ENCODE data around the gene STAG3. TPM values are rescaled to one million over a fixed set of nuclear protein-coding genes. Genes with fewer than 3 reads are reported as not detected.
"Not testable (repeated sequence)": the region's sequence is repeated elsewhere in the genome, so short reads cannot be mapped to it uniquely, and the experiment has no call there.

The STAG3 gene
- total RNA-seq, 1 experiment from 2014 or later = 1.3 TPM

GRCh38 chr7:100176096-100177044 lies 1.3 kb upstream of the STAG3 start:
- Histone ChIP-seq H3K27me3 (no peaks in the 10 kb centered on the region), H3K27ac (peak overlapping the region; percentile 45), H3K36me3 (peaks cover 8% of the 10 kb centered on the region), H3K4me1 (0 out of 2 replicates have a peak, but pooled peaks cover 3% of the 10 kb centered on the region), H3K4me3 (peak overlapping the region; percentile 83), H3K9me3 (replicated peaks) (no peaks in the 10 kb centered on the region)
- DNase-seq = peak in 1 of 2 experiments; percentile 24

- not testable (repeated sequence) for H3K4me1 ChIP-seq; H3K27ac ChIP-seq; H3K27me3 ChIP-seq; DNase-seq; H3K4me3 ChIP-seq; H3K36me3 ChIP-seq; H3K9me3 ChIP-seq (replicated peaks)
Measured at GRCh38 chr7:100180084-100180483, 2.4 kb downstream of the STAG3 start.

GRCh38 chr7:100182616-100183015 lies 4.9 kb downstream of the STAG3 start:
- not testable (repeated sequence) for H3K4me1 ChIP-seq; H3K36me3 ChIP-seq; H3K27me3 ChIP-seq; DNase-seq; H3K4me3 ChIP-seq; H3K27ac ChIP-seq; H3K9me3 ChIP-seq (replicated peaks)

GRCh38 chr7:100183090-100183489 lies 5.4 kb downstream of the STAG3 start:
- not testable (repeated sequence) for H3K4me3 ChIP-seq; H3K9me3 ChIP-seq (replicated peaks); H3K36me3 ChIP-seq; H3K27ac ChIP-seq; DNase-seq; H3K4me1 ChIP-seq; H3K27me3 ChIP-seq

- no peaks in the 10 kb centered on the region for H3K9me3 ChIP-seq (replicated peaks)
- DNase-seq = no peak
- H3K4me1 ChIP-seq = no peaks in the 10 kb centered on the region
- H3K4me3 ChIP-seq = no peak overlapping the region
- H3K27ac ChIP-seq = no peak overlapping the region
- H3K36me3 ChIP-seq = no peaks in the 10 kb centered on the region
- H3K27me3 ChIP-seq = no peaks in the 10 kb centered on the region
Measured at GRCh38 chr7:100185726-100186125, 8.0 kb downstream of the STAG3 start.

GRCh38 chr7:100189061-100189460 lies 11.3 kb downstream of the STAG3 start:
- Histone ChIP-seq H3K27me3 (no peaks in the 10 kb centered on the region), H3K4me1 (no peaks in the 10 kb centered on the region), H3K4me3 (no peak overlapping the region)

GRCh38 chr7:100190048-100190711 lies 12.5 kb downstream of the STAG3 start:
- no peak overlapping the region for H3K4me3 ChIP-seq
- DNase-seq = peak in 1 of 2 experiments; percentile 54

More at GRCh38 chr7:100189061-100189460, 11.3 kb downstream of the STAG3 start:
- Histone ChIP-seq H3K9me3 (replicated peaks) (no peaks in the 10 kb centered on the region), H3K27ac (no peak overlapping the region), H3K36me3 (no peaks in the 10 kb centered on the region)
- no peak for DNase-seq

GRCh38 chr7:100191775-100192174 lies 14.1 kb downstream of the STAG3 start:
- H3K4me1 ChIP-seq = no peaks in the 10 kb centered on the region
- H3K36me3 ChIP-seq = no peaks in the 10 kb centered on the region
- no peak overlapping the region for H3K4me3 ChIP-seq
- no peaks in the 10 kb centered on the region for H3K27me3 ChIP-seq
- no peak overlapping the region for H3K27ac ChIP-seq
- no peak for DNase-seq
- no peaks in the 10 kb centered on the region for H3K9me3 ChIP-seq (replicated peaks)

More at GRCh38 chr7:100190048-100190711, 12.5 kb downstream of the STAG3 start:
- H3K9me3 ChIP-seq (replicated peaks) = no peaks in the 10 kb centered on the region
- H3K4me1 ChIP-seq = no peaks in the 10 kb centered on the region
- H3K36me3 ChIP-seq = no peaks in the 10 kb centered on the region
- H3K27me3 ChIP-seq = no peaks in the 10 kb centered on the region
- no peak overlapping the region for H3K27ac ChIP-seq

- not testable (repeated sequence) for H3K4me1 ChIP-seq; DNase-seq; H3K27me3 ChIP-seq; H3K4me3 ChIP-seq; H3K9me3 ChIP-seq (replicated peaks); H3K36me3 ChIP-seq; H3K27ac ChIP-seq
Measured at GRCh38 chr7:100192281-100192862, 14.7 kb downstream of the STAG3 start.

- no peaks in the 10 kb centered on the region for H3K9me3 ChIP-seq (replicated peaks)
- no peak for DNase-seq
- no peaks in the 10 kb centered on the region for H3K36me3 ChIP-seq
- no peaks in the 10 kb centered on the region for H3K27me3 ChIP-seq
- H3K4me3 ChIP-seq = no peak overlapping the region
- H3K27ac ChIP-seq = no peak overlapping the region
- H3K4me1 ChIP-seq = no peaks in the 10 kb centered on the region
Measured at GRCh38 chr7:100192969-100193368, 15.3 kb downstream of the STAG3 start.

GRCh38 chr7:100195222-100195621 lies 17.5 kb downstream of the STAG3 start:
- no peaks in the 10 kb centered on the region for H3K36me3 ChIP-seq
- H3K27me3 ChIP-seq = no peaks in the 10 kb centered on the region
- no peak overlapping the region for H3K27ac ChIP-seq
- DNase-seq = no peak
- H3K9me3 ChIP-seq (replicated peaks) = no peaks in the 10 kb centered on the region
- no peak overlapping the region for H3K4me3 ChIP-seq
- H3K4me1 ChIP-seq = no peaks in the 10 kb centered on the region

- H3K36me3 ChIP-seq; H3K4me1 ChIP-seq; DNase-seq; H3K9me3 ChIP-seq (replicated peaks); H3K27me3 ChIP-seq; H3K4me3 ChIP-seq; H3K27ac ChIP-seq: not testable (repeated sequence)
Measured at GRCh38 chr7:100195901-100196322, 18.2 kb downstream of the STAG3 start.

GRCh38 chr7:100198266-100198665 lies 20.5 kb downstream of the STAG3 start:
- no peaks in the 10 kb centered on the region for H3K36me3 ChIP-seq
- no peaks in the 10 kb centered on the region for H3K9me3 ChIP-seq (replicated peaks)
- no peak overlapping the region for H3K4me3 ChIP-seq
- DNase-seq = no peak
- no peaks in the 10 kb centered on the region for H3K4me1 ChIP-seq
- H3K27ac ChIP-seq = no peak overlapping the region
- no peaks in the 10 kb centered on the region; the same call in 1 of the 2 replicates for H3K27me3 ChIP-seq

- no peak for DNase-seq
- Histone ChIP-seq H3K4me3 (no peak overlapping the region), H3K27ac (no peak overlapping the region), H3K27me3 (no peaks in the 10 kb centered on the region; the same call in 1 of the 2 replicates), H3K36me3 (no peaks in the 10 kb centered on the region), H3K9me3 (replicated peaks) (no peaks in the 10 kb centered on the region), H3K4me1 (no peaks in the 10 kb centered on the region)
Measured at GRCh38 chr7:100200693-100201092, 23.0 kb downstream of the STAG3 start.

- Histone ChIP-seq H3K4me1 (no peaks in the 10 kb centered on the region), H3K36me3 (no peaks in the 10 kb centered on the region), H3K27ac (no peak overlapping the region), H3K27me3 (no peaks in the 10 kb centered on the region; the same call in 1 of the 2 replicates), H3K9me3 (replicated peaks) (0 out of 2 replicates have a peak, but pooled peaks cover 2% of the 10 kb centered on the region), H3K4me3 (no peak overlapping the region)
- no peak for DNase-seq
Measured at GRCh38 chr7:100204454-100204853, 26.7 kb downstream of the STAG3 start.
